B cell (primary cell): ENCODE measurements around the gene GSKIP. TPM values are rescaled to one million over a fixed set of nuclear protein-coding genes. Genes with fewer than 3 reads are reported as not detected.

ENCODE experiments used
- ATAC-seq: fragments of 200-7000 bp; cut with Tn5 transposase; one replicate; pipeline ENCODE4 v1.10.0; 2021; ENCODE audit warnings: low read depth, mild to moderate bottlenecking, moderate number of reproducible peaks, moderate library complexity
- CTCF ChIA-PET: fragments of 350-600 bp; sonication (Branson Sonifier 250); formaldehyde crosslinking; loops from one replicate; lab custom pipeline; 2021; ENCODE audit warnings: antibody characterized with exemption, inconsistent platforms; lab: Charles Lee
- POLR2A ChIA-PET: fragments of 350-600 bp; sonication (Branson Sonifier 250); formaldehyde crosslinking; loops from one replicate; lab custom pipeline; 2021; ENCODE audit warnings: antibody characterized with exemption; lab: Charles Lee
- DNase-seq: peaks from one replicate; pipeline ENCODE4 v3.0.0; 2013
- H2AFZ ChIP-seq: 2 replicates; pipeline ENCODE4 v1.6.1; 2012; ENCODE audit warnings: mild to moderate bottlenecking, low read depth, low read length; ENCODE audit not compliant: insufficient read depth, poor library complexity, severe bottlenecking
- H3K27ac ChIP-seq, 2 donors: 1 replicate in 1 of 2; 2 replicates in 1 of 2; pipeline ENCODE4 v1.5.1; 2012 to 2013; ENCODE audit warnings: low read length in 2 of 2, mild to moderate bottlenecking in 2 of 2, moderate library complexity in 1 of 2
- H3K27me3 ChIP-seq, 4 experiments: fragments of 200-600 bp in 1 of 4; sonication (generic) in 1 of 4; replicated peaks in 1 of 4; 1 replicate in 2 of 4; 2 replicates in 2 of 4; pipeline versions ENCODE4 v1.6.1 to v1.7.0; 2013 to 2016; ENCODE audit warnings: low read length in 3 of 4, mild to moderate bottlenecking in 2 of 4, mixed read lengths in 1 of 4, moderate library complexity in 1 of 4; ENCODE audit not compliant: insufficient read depth in 4 of 4, control insufficient read depth in 3 of 4; ENCODE audit errors: control extremely low read depth in 1 of 4
- H3K36me3 ChIP-seq, 2 experiments: replicated peaks in 1 of 2; 1 replicate in 1 of 2; 2 replicates in 1 of 2; pipeline versions ENCODE4 v1.6.1 to v1.7.1; 2013; ENCODE audit warnings: low read length in 1 of 2; ENCODE audit not compliant: insufficient read depth in 2 of 2, control insufficient read depth in 1 of 2; ENCODE audit errors: control extremely low read depth in 1 of 2, extremely low read depth in 1 of 2
- H3K4me1 ChIP-seq, 2 donors: fragments of 200-600 bp in 1 of 2; sonication (generic) in 1 of 2; 1 replicate in 1 of 2; 2 replicates in 1 of 2; pipeline versions ENCODE4 v1.5.1 to v1.6.1; 2013 to 2017; ENCODE audit warnings: low read length in 2 of 2; ENCODE audit not compliant: control insufficient read depth in 2 of 2, insufficient read depth in 2 of 2
- H3K4me2 ChIP-seq: replicated peaks from 2 replicates; pipeline ENCODE3; 2012; ENCODE audit warnings: mild to moderate bottlenecking, low read depth, low read length; ENCODE audit not compliant: poor library complexity, severe bottlenecking
- H3K4me3 ChIP-seq, 5 experiments: fragments of 200-600 bp in 1 of 5; sonication (generic) in 1 of 5; 1 replicate in 3 of 5; 2 replicates in 2 of 5; pipeline versions ENCODE4 v1.5.1 to v1.7.0; 2011 to 2016; ENCODE audit warnings: low read length in 4 of 5, mild to moderate bottlenecking in 4 of 5, low read depth in 2 of 5, control low read depth in 1 of 5, moderate library complexity in 1 of 5; ENCODE audit not compliant: insufficient read depth in 1 of 5; ENCODE audit errors: control extremely low read depth in 1 of 5, extremely low read depth in 1 of 5
- H3K79me2 ChIP-seq: fragments of 200-600 bp; sonication (generic); one replicate; pipeline ENCODE4 v1.6.0; 2016; ENCODE audit warnings: low read length; ENCODE audit not compliant: control insufficient read depth, insufficient read depth
- H3K9ac ChIP-seq: fragments of 200-600 bp; sonication (generic); 2 replicates; pipeline ENCODE4 v1.6.1; 2017; ENCODE audit warnings: mild to moderate bottlenecking, low read length, moderate library complexity
- H3K9me3 ChIP-seq, 3 donors: one replicate each; pipeline versions ENCODE4 v1.6.1 to v1.7.1; 2013; ENCODE audit warnings: low read length in 2 of 3; ENCODE audit not compliant: control insufficient read depth in 2 of 3, insufficient read depth in 1 of 3; ENCODE audit errors: control extremely low read depth in 1 of 3
- H4K20me1 ChIP-seq: 2 replicates; pipeline ENCODE4 v1.6.0; 2012; ENCODE audit warnings: mild to moderate bottlenecking, low read length; ENCODE audit not compliant: insufficient read depth, control insufficient read depth, poor library complexity, severe bottlenecking
- H3K27ac Mint-ChIP-seq: one replicate; pipeline ENCODE4 v1.8.0; 2021; ENCODE audit warnings: mixed read lengths
- H3K27me3 Mint-ChIP-seq: one replicate; pipeline ENCODE4 v1.8.0; 2021; ENCODE audit warnings: mixed read lengths
- H3K4me1 Mint-ChIP-seq: one replicate; pipeline ENCODE4 v1.8.0; 2021; ENCODE audit warnings: mixed read lengths
- H3K4me3 Mint-ChIP-seq: one replicate; pipeline ENCODE4 v1.8.0; 2021; ENCODE audit warnings: mixed read lengths
- H3K9me3 Mint-ChIP-seq: one replicate; pipeline ENCODE4 v1.8.0; 2022; ENCODE audit warnings: mixed read lengths; ENCODE audit not compliant: insufficient read depth
- EZH2 ChIP-seq: IDR thresholded peaks from 2 replicates; pipeline ENCODE4 v1.6.1; 2012; ENCODE audit warnings: borderline replicate concordance, low read depth, mild to moderate bottlenecking, moderate library complexity, low read length; ENCODE audit not compliant: insufficient read depth, poor library complexity, severe bottlenecking
- WGBS: methylation state at CpG from one replicate; pipeline ENCODE4 v1.1.5; 2013; ENCODE audit warnings: missing lambda C conversion rate; ENCODE audit not compliant: insufficient coverage; 5-methylcytosine and 5-hydroxymethylcytosine counted together
- intact Hi-C: fragments of 100-400 bp; cut with micrococcal nuclease; formaldehyde crosslinking; loops from one replicate; pipeline ENCODE4 v1.10.0; 2022
- polyA plus RNA-seq: library from polyadenylated mRNA; depleted of rRNA; stranded (reverse); fragments of >200 nt; gene quantifications from 2 replicates; pipeline ENCODE4 v1.2.3, GENCODE V29; 2012
- total RNA-seq, 2 donors: library from RNA; stranded (reverse); fragments of 120-200 nt in 1 of 2; gene quantifications; 1 replicate in 1 of 2; 2 replicates in 1 of 2; pipeline versions ENCODE4 v1.2.3 to v1.2.4, GENCODE V29; 2013 to 2022
- TF ChIP-seq, protein P1 (sequence below): fragments of 200-600 bp; IDR thresholded peaks from one replicate; pipeline ENCODE4 v1.8.0; 2022; ENCODE audit warnings: antibody characterized with exemption, mild to moderate bottlenecking

The GSKIP gene
- total and polyA plus RNA-seq, 2 donors (not counting 1 experiment from before 2014, with no cell fraction given), result 5.7 to 15.8 TPM

DNA sequence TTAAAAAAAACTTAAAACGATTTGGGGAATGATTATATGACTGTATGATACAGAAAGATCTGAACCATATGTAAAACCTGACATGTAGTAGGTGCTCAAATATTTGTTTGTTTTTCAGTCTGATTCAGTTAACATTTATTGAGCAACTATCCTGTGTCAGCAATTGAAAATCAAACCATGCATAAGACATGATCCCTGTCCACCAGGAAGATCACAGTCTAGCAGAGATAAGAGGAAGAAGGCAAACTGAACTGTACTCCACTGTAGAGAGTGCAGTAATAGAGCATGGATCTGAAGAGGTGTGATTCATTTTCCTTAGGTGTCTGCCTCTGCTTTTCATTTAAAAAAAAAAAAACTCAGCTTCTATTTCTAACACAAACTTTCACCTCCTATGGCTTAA, 20.7 kb downstream of the GSKIP start:
- peaks cover 4 to 7% of the 10 kb centered on the region in 2 donors for H3K4me1 ChIP-seq
- no peaks in the 10 kb centered on the region for H3K9me3 ChIP-seq
- H3K9ac ChIP-seq, result no peak overlapping the region
- WGBS, result no CpG with 5 or more reads among the region's 1 CpG
- Mint-ChIP-seq H3K27me3 (no peaks in the 10 kb centered on the region), H3K27ac (no peak overlapping the region), H3K4me1 (peaks cover 9% of the 10 kb centered on the region), H3K4me3 (no peak overlapping the region), H3K9me3 (no peaks in the 10 kb centered on the region)
- DNase-seq (no peak), ATAC-seq (no peak)
- ChIA-PET POLR2A (no interaction called here), CTCF (no interaction called here)
- TF ChIP-seq, protein P1, sequence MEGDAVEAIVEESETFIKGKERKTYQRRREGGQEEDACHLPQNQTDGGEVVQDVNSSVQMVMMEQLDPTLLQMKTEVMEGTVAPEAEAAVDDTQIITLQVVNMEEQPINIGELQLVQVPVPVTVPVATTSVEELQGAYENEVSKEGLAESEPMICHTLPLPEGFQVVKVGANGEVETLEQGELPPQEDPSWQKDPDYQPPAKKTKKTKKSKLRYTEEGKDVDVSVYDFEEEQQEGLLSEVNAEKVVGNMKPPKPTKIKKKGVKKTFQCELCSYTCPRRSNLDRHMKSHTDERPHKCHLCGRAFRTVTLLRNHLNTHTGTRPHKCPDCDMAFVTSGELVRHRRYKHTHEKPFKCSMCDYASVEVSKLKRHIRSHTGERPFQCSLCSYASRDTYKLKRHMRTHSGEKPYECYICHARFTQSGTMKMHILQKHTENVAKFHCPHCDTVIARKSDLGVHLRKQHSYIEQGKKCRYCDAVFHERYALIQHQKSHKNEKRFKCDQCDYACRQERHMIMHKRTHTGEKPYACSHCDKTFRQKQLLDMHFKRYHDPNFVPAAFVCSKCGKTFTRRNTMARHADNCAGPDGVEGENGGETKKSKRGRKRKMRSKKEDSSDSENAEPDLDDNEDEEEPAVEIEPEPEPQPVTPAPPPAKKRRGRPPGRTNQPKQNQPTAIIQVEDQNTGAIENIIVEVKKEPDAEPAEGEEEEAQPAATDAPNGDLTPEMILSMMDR, result no peak
- TF ChIP-seq EZH2, result no peak
- H3K27ac ChIP-seq, result no peak overlapping the region
- H2AFZ ChIP-seq, result no peak overlapping the region
- intact Hi-C loops, result no loop called here
- H4K20me1 ChIP-seq, result peaks cover under 1% of the 10 kb centered on the region
- H3K4me3 ChIP-seq, result no peak overlapping the region
- peaks cover 4 to 16% of the 10 kb centered on the region in 2 experiments for H3K36me3 ChIP-seq
- H3K79me2 ChIP-seq, result no peaks in the 10 kb centered on the region
- no peaks in the 10 kb centered on the region for H3K27me3 ChIP-seq
- no peak overlapping the region for H3K4me2 ChIP-seq

DNA sequence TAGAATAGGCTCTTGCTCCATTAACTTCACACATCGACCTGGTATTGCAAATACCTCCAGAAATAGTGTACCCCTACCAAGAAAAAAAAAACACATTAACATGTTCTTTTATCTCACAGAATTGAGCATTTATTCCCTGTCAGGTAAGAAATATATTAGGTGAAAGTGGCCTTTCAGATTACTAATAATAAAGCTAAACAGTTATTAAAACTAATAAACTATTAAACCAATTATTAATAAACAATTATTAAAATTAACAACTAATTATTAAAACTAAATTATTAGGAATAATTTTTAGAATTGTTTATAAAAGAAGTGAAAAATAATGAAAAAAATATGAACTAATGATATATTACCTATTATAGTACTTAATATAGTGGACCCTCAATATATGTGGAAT, 21.4 kb downstream of the GSKIP start:
- Histone ChIP-seq H3K4me3 (no peak overlapping the region), H3K27me3 (no peaks in the 10 kb centered on the region), H2AFZ (no peak overlapping the region), H4K20me1 (no peaks in the 10 kb centered on the region), H3K36me3 (peaks cover 4 to 16% of the 10 kb centered on the region in 2 experiments), H3K4me2 (no peak overlapping the region), H3K9me3 (no peaks in the 10 kb centered on the region), H3K9ac (no peak overlapping the region), H3K4me1 (peaks cover 4 to 7% of the 10 kb centered on the region in 2 donors), H3K79me2 (no peaks in the 10 kb centered on the region), H3K27ac (no peak overlapping the region)
- Mint-ChIP-seq H3K27me3 (no peaks in the 10 kb centered on the region), H3K9me3 (no peaks in the 10 kb centered on the region), H3K4me1 (peaks cover 9% of the 10 kb centered on the region), H3K4me3 (no peak overlapping the region), H3K27ac (no peak overlapping the region)
- CTCF ChIA-PET, result no interaction called here
- ATAC-seq (no peak), DNase-seq (no peak)
- intact Hi-C loops, result no loop called here
- no CpG with 5 or more reads among the region's 1 CpG for WGBS
- POLR2A ChIA-PET, result no interaction called here
- TF ChIP-seq, protein P1, result no peak
- no peak for TF ChIP-seq EZH2
